Measurements from ENCODE around the gene TFCP2L1. TPM values are rescaled to one million over a fixed set of nuclear protein-coding genes. Genes with fewer than 3 reads are reported as not detected.

The TFCP2L1 gene
- polyA plus RNA-seq, 3 donors: 0.03 to 0.24 TPM; not detected in 1

DNA sequence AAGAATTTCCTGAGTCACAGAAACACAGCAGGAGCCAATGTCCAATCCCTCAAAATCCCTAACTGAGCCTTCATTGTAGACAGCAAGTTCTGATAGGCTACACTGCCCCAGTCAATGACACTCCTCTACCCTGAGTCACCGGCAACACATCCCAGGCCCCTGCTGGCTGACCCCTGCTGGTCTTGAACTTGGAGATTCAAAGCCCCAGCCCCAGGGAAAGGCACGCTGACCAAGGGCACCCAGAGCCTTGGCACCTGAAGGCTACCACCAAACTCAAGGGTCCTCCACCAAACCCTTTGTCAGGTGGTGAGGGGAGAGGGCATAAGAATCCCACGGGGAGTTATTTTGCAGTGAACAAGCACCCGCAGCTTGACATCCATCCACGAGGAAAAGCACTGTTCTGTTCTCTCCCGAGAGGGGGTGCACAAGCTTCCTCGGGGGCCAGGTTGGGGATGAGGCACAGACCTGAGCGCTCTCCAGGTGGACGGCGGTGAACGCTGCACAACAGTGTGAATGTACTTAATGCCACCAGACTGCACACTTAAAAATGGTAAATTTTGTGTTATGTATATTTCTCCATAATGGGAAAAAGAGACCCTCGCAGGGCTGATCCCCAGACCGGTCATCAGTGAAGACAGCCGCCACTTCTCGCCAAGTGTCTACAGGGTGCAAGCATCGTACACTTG lies 46.9 kb downstream of the TFCP2L1 start:
- WGBS (ENCODE audit: insufficient coverage): 96% methylated on average over 10 of the region's 16 CpGs
- Histone ChIP-seq H3K27ac (ENCODE audit: low read depth in 1 of 2, low read length in 2 of 2) (no peak overlapping the region), H3K4me3 (replicated peaks in 1 of 3; ENCODE audit: low read depth in 2 of 3, low read length in 3 of 3) (no peak overlapping the region), H3K79me2 (ENCODE audit: insufficient read depth, low read length) (no peaks in the 10 kb centered on the region), H2AFZ (ENCODE audit: insufficient read depth, low read depth, low read length, poor library complexity, severe bottlenecking) (no peak overlapping the region), H3K4me2 (replicated peaks; ENCODE audit: extremely low read depth, low read length, poor library complexity, severe bottlenecking) (no peak overlapping the region), H3K36me3 (replicated peaks in 1 of 2; ENCODE audit: control insufficient read depth in 1 of 2, insufficient read depth in 2 of 2, low read length in 2 of 2) (no peaks in the 10 kb centered on the region), H3K9ac (ENCODE audit: insufficient read depth, low read length, poor library complexity, severe bottlenecking) (no peak overlapping the region), H3K4me1 (ENCODE audit: control insufficient read depth in 1 of 2, insufficient read depth in 2 of 2, low read length in 2 of 2) (no peaks in the 10 kb centered on the region), H3K27me3 (ENCODE audit: control insufficient read depth in 2 of 2, insufficient read depth in 2 of 2, low read length in 2 of 2) (no peaks in the 10 kb centered on the region), H3K9me3 (replicated peaks in 1 of 2; ENCODE audit: control insufficient read depth in 1 of 2, insufficient read depth in 1 of 2, low read length in 2 of 2) (no peaks in the 10 kb centered on the region), H4K20me1 (ENCODE audit: insufficient read depth, low read length) (no peaks in the 10 kb centered on the region)
- Mint-ChIP-seq H3K27me3 (ENCODE audit: low read depth in 3 of 3) (peaks cover 7 to 13% (median 13%) of the 10 kb centered on the region in 3 donors), H3K27ac (no peak overlapping the region), H3K4me3 (no peak overlapping the region), H3K9me3 (peaks cover 0 to 2% (median 0%) of the 10 kb centered on the region in 7 donors), H3K36me3 (no peaks in the 10 kb centered on the region), H3K4me1 (peaks cover 5% of the 10 kb centered on the region)
- intact Hi-C loops (cut with micrococcal nuclease): no loop called here
- TF ChIP-seq, protein P1, sequence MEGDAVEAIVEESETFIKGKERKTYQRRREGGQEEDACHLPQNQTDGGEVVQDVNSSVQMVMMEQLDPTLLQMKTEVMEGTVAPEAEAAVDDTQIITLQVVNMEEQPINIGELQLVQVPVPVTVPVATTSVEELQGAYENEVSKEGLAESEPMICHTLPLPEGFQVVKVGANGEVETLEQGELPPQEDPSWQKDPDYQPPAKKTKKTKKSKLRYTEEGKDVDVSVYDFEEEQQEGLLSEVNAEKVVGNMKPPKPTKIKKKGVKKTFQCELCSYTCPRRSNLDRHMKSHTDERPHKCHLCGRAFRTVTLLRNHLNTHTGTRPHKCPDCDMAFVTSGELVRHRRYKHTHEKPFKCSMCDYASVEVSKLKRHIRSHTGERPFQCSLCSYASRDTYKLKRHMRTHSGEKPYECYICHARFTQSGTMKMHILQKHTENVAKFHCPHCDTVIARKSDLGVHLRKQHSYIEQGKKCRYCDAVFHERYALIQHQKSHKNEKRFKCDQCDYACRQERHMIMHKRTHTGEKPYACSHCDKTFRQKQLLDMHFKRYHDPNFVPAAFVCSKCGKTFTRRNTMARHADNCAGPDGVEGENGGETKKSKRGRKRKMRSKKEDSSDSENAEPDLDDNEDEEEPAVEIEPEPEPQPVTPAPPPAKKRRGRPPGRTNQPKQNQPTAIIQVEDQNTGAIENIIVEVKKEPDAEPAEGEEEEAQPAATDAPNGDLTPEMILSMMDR (IDR thresholded peaks at IDR 0.05): no peak
- DNase-seq: no peak

- Mint-ChIP-seq H3K27ac (no peak overlapping the region), H3K27me3 (ENCODE audit: low read depth in 3 of 3) (peaks cover 6 to 13% (median 9%) of the 10 kb centered on the region in 3 donors), H3K36me3 (no peaks in the 10 kb centered on the region), H3K4me3 (no peak overlapping the region), H3K9me3 (peaks cover 0 to 2% (median 0%) of the 10 kb centered on the region in 7 donors), H3K4me1 (peaks cover 10% of the 10 kb centered on the region)
- Histone ChIP-seq H3K4me3 (replicated peaks in 1 of 3; ENCODE audit: low read depth in 2 of 3, low read length in 3 of 3) (no peak overlapping the region), H3K9ac (ENCODE audit: insufficient read depth, low read length, poor library complexity, severe bottlenecking) (no peak overlapping the region), H4K20me1 (ENCODE audit: insufficient read depth, low read length) (no peaks in the 10 kb centered on the region), H2AFZ (ENCODE audit: insufficient read depth, low read depth, low read length, poor library complexity, severe bottlenecking) (no peak overlapping the region), H3K27me3 (ENCODE audit: control insufficient read depth in 2 of 2, insufficient read depth in 2 of 2, low read length in 2 of 2) (no peaks in the 10 kb centered on the region), H3K36me3 (replicated peaks in 1 of 2; ENCODE audit: control insufficient read depth in 1 of 2, insufficient read depth in 2 of 2, low read length in 2 of 2) (no peaks in the 10 kb centered on the region), H3K79me2 (ENCODE audit: insufficient read depth, low read length) (no peaks in the 10 kb centered on the region), H3K27ac (ENCODE audit: low read depth in 1 of 2, low read length in 2 of 2) (no peak overlapping the region), H3K4me1 (ENCODE audit: control insufficient read depth in 1 of 2, insufficient read depth in 2 of 2, low read length in 2 of 2) (peaks cover 4 to 6% of the 10 kb centered on the region in 2 donors), H3K4me2 (replicated peaks; ENCODE audit: extremely low read depth, low read length, poor library complexity, severe bottlenecking) (no peak overlapping the region), H3K9me3 (replicated peaks in 1 of 2; ENCODE audit: control insufficient read depth in 1 of 2, insufficient read depth in 1 of 2, low read length in 2 of 2) (no peaks in the 10 kb centered on the region)
- DNase-seq: no peak
- intact Hi-C loops (cut with micrococcal nuclease): no loop called here
- TF ChIP-seq, protein P1 (IDR thresholded peaks at IDR 0.05): no peak
- 87% methylated on average over 19 of the region's 20 CpGs for WGBS (ENCODE audit: insufficient coverage)
Observed at GRCh38 chr2:121237336-121237979, 47.5 kb downstream of the TFCP2L1 start.

All from CD14-positive monocyte (primary cell).